Measurements from ENCODE around the gene MS4A8.

GRCh38 chr11:60672255-60672654 lies 27.2 kb upstream of the MS4A8 start:
- TF ChIP-seq CTCF (IDR thresholded peaks at IDR 0.05) (no peak), POLR2A (IDR thresholded peaks at IDR 0.05) (no peak)

Data from Peyer's patch (tissue), 4 donors.